HCT116 (cell line): ENCODE results near the gene ATF5. TPM values are rescaled to one million over a fixed set of nuclear protein-coding genes. Genes with fewer than 3 reads are reported as not detected.

ENCODE experiments used
- ATAC-seq: fragments of 200-7000 bp; cut with Tn5 transposase; 2 replicates; pipeline ENCODE4 v1.9.1; 2020; ENCODE audit warnings: mild to moderate bottlenecking, moderate library complexity
- BruUV-seq: library from RNA; stranded (reverse); fragments of 400-500 nt; replicated peaks from 2 replicates; lab custom pipeline; 2021; lab: Mats Ljungman, UMichigan
- CTCF ChIA-PET: fragments of 300-600 bp; sonication (Branson Sonifier 250); formaldehyde crosslinking; loops from one replicate; lab custom pipeline; 2021; ENCODE audit warnings: antibody characterized with exemption; lab: Charles Lee
- POLR2A ChIA-PET: fragments of 300-600, 350-600 bp; sonication (Branson Sonifier 250); formaldehyde crosslinking; loops from one replicate; lab custom pipeline; 2021; ENCODE audit warnings: antibody characterized with exemption; lab: Charles Lee
- RAD21 ChIA-PET, 2 experiments: fragments of 300-600 bp; sonication (Branson Sonifier 250); formaldehyde crosslinking; loops; one replicate each; lab custom pipeline; 2023; ENCODE audit warnings: low total read pairs in 2 of 2; ENCODE audit not compliant: uncharacterized antibody in 2 of 2, unreplicated experiment in 2 of 2, low non-redundant PET in 1 of 2; lab: Charles Lee
- DNase-seq: peaks from one replicate; pipeline ENCODE4 v3.0.0-alpha.2; 2010; ENCODE audit warnings: low read depth, low spot score
- H2AFZ ChIP-seq: fragments of 200-600 bp; shearing (Covaris generic), sonication (generic); 2 replicates; pipeline ENCODE4 v1.6.1; 2017; ENCODE audit warnings: low read depth, mixed run types, mixed read lengths, antibody characterized with exemption, low read length; ENCODE audit not compliant: poor library complexity, severe bottlenecking
- H3K27ac ChIP-seq: 2 replicates; pipeline ENCODE4 v1.5.1; 2012; ENCODE audit warnings: low read depth, low read length
- H3K27me3 ChIP-seq: fragments of 200-600 bp; sonication (generic); 2 replicates; pipeline ENCODE4 v1.6.1; 2016; ENCODE audit warnings: mixed run types, low read length, mixed read lengths; ENCODE audit not compliant: insufficient read depth
- H3K36me3 ChIP-seq, 2 experiments: fragments of 200-500 bp in 1 of 2; fragments of 200-600 bp in 1 of 2; sonication (Bioruptor generic) in 1 of 2; sonication (generic) in 1 of 2; 2 replicates each; pipeline versions ENCODE4 v1.5.1 to v1.6.1; 2014 to 2016; ENCODE audit warnings: low read length in 2 of 2, inconsistent platforms in 1 of 2, mixed read lengths in 1 of 2, mixed run types in 1 of 2; ENCODE audit not compliant: insufficient read depth in 2 of 2, control insufficient read depth in 1 of 2
- H3K4me1 ChIP-seq, 2 experiments: fragments of 200-600 bp in 1 of 2; sonication (generic) in 1 of 2; 2 replicates each; pipeline versions ENCODE4 v1.5.1 to v1.6.1; 2012 to 2017; ENCODE audit warnings: low read length in 2 of 2, inconsistent platforms in 1 of 2, mild to moderate bottlenecking in 1 of 2, mixed read lengths in 1 of 2, mixed run types in 1 of 2, moderate library complexity in 1 of 2; ENCODE audit not compliant: insufficient read depth in 2 of 2, control insufficient read depth in 1 of 2
- H3K4me2 ChIP-seq: fragments of 200-600 bp; sonication (generic); 2 replicates; pipeline ENCODE4 v1.6.1; 2017; ENCODE audit warnings: mixed run types, low read length, mixed read lengths
- H3K4me3 ChIP-seq, 2 experiments: fragments of 200-600 bp in 1 of 2; sonication (generic) in 1 of 2; replicated peaks in 1 of 2; 2 replicates each; pipeline ENCODE4 v1.5.1; 2011 to 2016; ENCODE audit warnings: low read length in 2 of 2, control low read depth in 1 of 2, low read depth in 1 of 2, mild to moderate bottlenecking in 1 of 2, mixed read lengths in 1 of 2, mixed run types in 1 of 2
- H3K79me2 ChIP-seq: fragments of 200-600 bp; sonication (generic); 2 replicates; pipeline ENCODE4 v1.6.1; 2017; ENCODE audit warnings: mild to moderate bottlenecking, mixed run types, low read length, moderate library complexity, mixed read lengths; ENCODE audit not compliant: insufficient read depth
- H3K9ac ChIP-seq: fragments of 200-600 bp; sonication (generic); 2 replicates; pipeline ENCODE4 v1.6.1; 2016; ENCODE audit warnings: low read length, mixed read lengths
- H3K9me2 ChIP-seq: fragments of 200-600 bp; sonication (generic), shearing (Covaris generic); 2 replicates; pipeline ENCODE4 v1.6.1; 2017; ENCODE audit warnings: mixed run types, mild to moderate bottlenecking, moderate library complexity; ENCODE audit not compliant: insufficient read depth
- H3K9me3 ChIP-seq, 2 experiments: fragments of 200-500 bp in 1 of 2; fragments of 200-600 bp in 1 of 2; sonication (Bioruptor generic) in 1 of 2; sonication (generic) in 1 of 2; 2 replicates each; pipeline ENCODE4 v1.6.1; 2014 to 2017; ENCODE audit warnings: low read length in 2 of 2, mixed read lengths in 2 of 2, inconsistent platforms in 1 of 2, low read depth in 1 of 2, mild to moderate bottlenecking in 1 of 2, mixed run types in 1 of 2, moderate library complexity in 1 of 2; ENCODE audit not compliant: control insufficient read depth in 1 of 2, insufficient read depth in 1 of 2
- H4K20me1 ChIP-seq: fragments of 200-600 bp; sonication (generic), shearing (Covaris generic); 2 replicates; pipeline ENCODE4 v1.6.1; 2017; ENCODE audit warnings: mixed run types, mild to moderate bottlenecking, moderate library complexity; ENCODE audit not compliant: insufficient read depth
- EZH2 ChIP-seq: fragments of 200-600 bp; sonication (generic); IDR thresholded peaks from 2 replicates; pipeline ENCODE4 v1.6.1; 2017; ENCODE audit warnings: antibody characterized with exemption, mixed run types
- intact Hi-C: fragments of 100-400 bp; cut with micrococcal nuclease; formaldehyde crosslinking; loops from 2 replicates; pipeline ENCODE4 v1.10.0; 2022
- total RNA-seq: library from RNA; stranded (reverse); gene quantifications from one replicate; pipeline ENCODE4 v1.2.1, GENCODE V29; 2021; ENCODE audit not compliant: unreplicated experiment
- TF ChIP-seq, protein P1 (sequence below): IDR thresholded peaks from 2 replicates; pipeline ENCODE4 v1.6.1; 2012; ENCODE audit warnings: low read depth
- TF ChIP-seq, protein P2 (sequence below), 3 experiments: fragments of 200-600 bp in 1 of 3; sonication (generic) in 1 of 3; IDR thresholded peaks in 2 of 3; conservative IDR thresholded peaks in 1 of 3; 2 replicates each; pipeline ENCODE4 v1.5.1; 2012 to 2017; ENCODE audit warnings: low read depth in 2 of 3, low read length in 2 of 3, antibody characterized with exemption in 1 of 3, borderline replicate concordance in 1 of 3, control low read depth in 1 of 3, mild to moderate bottlenecking in 1 of 3, mixed read lengths in 1 of 3, mixed run types in 1 of 3, moderate library complexity in 1 of 3; ENCODE audit not compliant: insufficient read depth in 1 of 3

ATF5 gene
- total RNA-seq, 1 experiment from 2014 or later = 28.2 TPM

DNA sequence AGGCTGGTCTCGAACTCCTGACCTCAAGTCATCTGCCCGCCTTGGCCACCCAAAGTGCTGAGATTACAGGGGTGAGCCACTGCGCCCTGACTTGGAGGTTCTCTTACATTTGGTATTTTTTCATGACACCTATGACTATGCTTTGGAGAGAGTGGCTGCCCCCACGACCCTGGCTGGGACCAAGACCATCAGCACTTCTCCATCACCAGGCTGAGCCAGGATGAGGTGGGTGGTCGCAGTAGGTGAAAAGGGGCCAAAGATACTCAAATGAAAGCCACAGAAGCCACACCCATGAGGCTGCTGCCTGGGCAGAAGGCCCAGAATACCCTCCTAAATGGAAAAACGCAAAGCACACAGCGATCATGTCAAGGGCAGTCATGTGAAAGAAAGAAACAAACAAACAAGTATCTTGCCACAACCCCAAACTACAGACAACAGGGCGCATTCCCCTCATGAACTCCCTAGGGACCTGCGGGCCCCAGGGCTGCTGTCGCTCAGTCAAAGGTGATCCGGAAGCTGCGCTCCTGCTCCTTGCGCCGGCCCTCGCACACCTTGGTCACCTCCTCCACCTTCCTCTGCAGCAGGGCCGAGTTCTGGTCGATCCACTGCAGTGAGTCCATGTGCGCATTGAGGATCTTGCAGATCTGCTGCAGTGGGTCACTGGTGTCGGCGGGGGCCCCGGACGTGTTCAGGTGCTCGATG lies 21.1 kb upstream of the ATF5 start:
- H3K27me3 ChIP-seq = no peaks in the 10 kb centered on the region
- no peak for ATAC-seq
- no peaks in the 10 kb centered on the region for H3K9me2 ChIP-seq
- peaks cover 36% of the 10 kb centered on the region for H3K79me2 ChIP-seq
- RAD21 ChIA-PET = no interaction called here
- H3K27ac ChIP-seq = no peak overlapping the region
- H3K4me1 ChIP-seq = no peaks in the 10 kb centered on the region
- no peak for DNase-seq
- no peak overlapping the region for H3K4me3 ChIP-seq
- no peaks in the 10 kb centered on the region for H4K20me1 ChIP-seq
- H3K4me2 ChIP-seq = no peak overlapping the region
- POLR2A ChIA-PET = no interaction called here
- no peak overlapping the region for H3K9ac ChIP-seq
- intact Hi-C loops = no loop called here
- H3K36me3 ChIP-seq = peaks cover 20 to 38% of the 10 kb centered on the region in 2 experiments
- no peaks in the 10 kb centered on the region for H3K9me3 ChIP-seq
- H2AFZ ChIP-seq = no peak overlapping the region
- CTCF ChIA-PET = no interaction called here
- no peak for TF ChIP-seq EZH2
- TF ChIP-seq, protein P1, sequence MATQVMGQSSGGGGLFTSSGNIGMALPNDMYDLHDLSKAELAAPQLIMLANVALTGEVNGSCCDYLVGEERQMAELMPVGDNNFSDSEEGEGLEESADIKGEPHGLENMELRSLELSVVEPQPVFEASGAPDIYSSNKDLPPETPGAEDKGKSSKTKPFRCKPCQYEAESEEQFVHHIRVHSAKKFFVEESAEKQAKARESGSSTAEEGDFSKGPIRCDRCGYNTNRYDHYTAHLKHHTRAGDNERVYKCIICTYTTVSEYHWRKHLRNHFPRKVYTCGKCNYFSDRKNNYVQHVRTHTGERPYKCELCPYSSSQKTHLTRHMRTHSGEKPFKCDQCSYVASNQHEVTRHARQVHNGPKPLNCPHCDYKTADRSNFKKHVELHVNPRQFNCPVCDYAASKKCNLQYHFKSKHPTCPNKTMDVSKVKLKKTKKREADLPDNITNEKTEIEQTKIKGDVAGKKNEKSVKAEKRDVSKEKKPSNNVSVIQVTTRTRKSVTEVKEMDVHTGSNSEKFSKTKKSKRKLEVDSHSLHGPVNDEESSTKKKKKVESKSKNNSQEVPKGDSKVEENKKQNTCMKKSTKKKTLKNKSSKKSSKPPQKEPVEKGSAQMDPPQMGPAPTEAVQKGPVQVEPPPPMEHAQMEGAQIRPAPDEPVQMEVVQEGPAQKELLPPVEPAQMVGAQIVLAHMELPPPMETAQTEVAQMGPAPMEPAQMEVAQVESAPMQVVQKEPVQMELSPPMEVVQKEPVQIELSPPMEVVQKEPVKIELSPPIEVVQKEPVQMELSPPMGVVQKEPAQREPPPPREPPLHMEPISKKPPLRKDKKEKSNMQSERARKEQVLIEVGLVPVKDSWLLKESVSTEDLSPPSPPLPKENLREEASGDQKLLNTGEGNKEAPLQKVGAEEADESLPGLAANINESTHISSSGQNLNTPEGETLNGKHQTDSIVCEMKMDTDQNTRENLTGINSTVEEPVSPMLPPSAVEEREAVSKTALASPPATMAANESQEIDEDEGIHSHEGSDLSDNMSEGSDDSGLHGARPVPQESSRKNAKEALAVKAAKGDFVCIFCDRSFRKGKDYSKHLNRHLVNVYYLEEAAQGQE = no peak
- TF ChIP-seq, protein P2, sequence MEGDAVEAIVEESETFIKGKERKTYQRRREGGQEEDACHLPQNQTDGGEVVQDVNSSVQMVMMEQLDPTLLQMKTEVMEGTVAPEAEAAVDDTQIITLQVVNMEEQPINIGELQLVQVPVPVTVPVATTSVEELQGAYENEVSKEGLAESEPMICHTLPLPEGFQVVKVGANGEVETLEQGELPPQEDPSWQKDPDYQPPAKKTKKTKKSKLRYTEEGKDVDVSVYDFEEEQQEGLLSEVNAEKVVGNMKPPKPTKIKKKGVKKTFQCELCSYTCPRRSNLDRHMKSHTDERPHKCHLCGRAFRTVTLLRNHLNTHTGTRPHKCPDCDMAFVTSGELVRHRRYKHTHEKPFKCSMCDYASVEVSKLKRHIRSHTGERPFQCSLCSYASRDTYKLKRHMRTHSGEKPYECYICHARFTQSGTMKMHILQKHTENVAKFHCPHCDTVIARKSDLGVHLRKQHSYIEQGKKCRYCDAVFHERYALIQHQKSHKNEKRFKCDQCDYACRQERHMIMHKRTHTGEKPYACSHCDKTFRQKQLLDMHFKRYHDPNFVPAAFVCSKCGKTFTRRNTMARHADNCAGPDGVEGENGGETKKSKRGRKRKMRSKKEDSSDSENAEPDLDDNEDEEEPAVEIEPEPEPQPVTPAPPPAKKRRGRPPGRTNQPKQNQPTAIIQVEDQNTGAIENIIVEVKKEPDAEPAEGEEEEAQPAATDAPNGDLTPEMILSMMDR (IDR thresholded peaks at IDR 0.05 in 2 of 3, conservative IDR thresholded peaks at IDR 0.05 in 1 of 3; ENCODE audit: borderline replicate concordance in 1 of 3, insufficient read depth in 1 of 3, low read depth in 2 of 3, low read length in 2 of 3) = no peak
- BruUV-seq = no TSS peak
